Mesenchymal stem cell (in vitro differentiated cells and primary cell): ENCODE measurements around the gene PTCD2. TPM values are rescaled to one million over a fixed set of nuclear protein-coding genes. Genes with fewer than 3 reads are reported as not detected.
A peak's percentile ranks its signal among the peaks of the same experiment; 100 is the strongest.

Source experiments
- DNase-seq: peaks from one replicate; pipeline ENCODE4 v3.0.0-alpha.2; 2013
- H2AFZ ChIP-seq: one replicate; pipeline ENCODE4 v1.6.1; 2013; ENCODE audit warnings: low read depth, mild to moderate bottlenecking, control low read depth, inconsistent platforms, low read length, moderate library complexity
- H2AK5ac ChIP-seq: 2 replicates; pipeline ENCODE4 v1.6.1; 2013; ENCODE audit warnings: low read length, moderate library complexity, mild to moderate bottlenecking, inconsistent platforms; ENCODE audit not compliant: severe bottlenecking
- H2BK120ac ChIP-seq: one replicate; pipeline ENCODE4 v1.6.1; 2013; ENCODE audit warnings: low read depth, mild to moderate bottlenecking, inconsistent platforms, low read length, moderate library complexity
- H2BK12ac ChIP-seq, 2 experiments: one replicate each; pipeline ENCODE4 v1.6.1; 2013; ENCODE audit warnings: inconsistent platforms in 2 of 2, low read length in 2 of 2, mild to moderate bottlenecking in 2 of 2, moderate library complexity in 2 of 2, control low read depth in 1 of 2
- H2BK15ac ChIP-seq: one replicate; pipeline ENCODE4 v1.6.1; 2013; ENCODE audit warnings: mild to moderate bottlenecking, low read depth, inconsistent platforms; ENCODE audit not compliant: poor library complexity, severe bottlenecking
- H2BK5ac ChIP-seq: 2 replicates; pipeline ENCODE4 v1.6.1; 2013; ENCODE audit warnings: low read depth, mild to moderate bottlenecking, low read length, control low read depth, inconsistent platforms; ENCODE audit not compliant: poor library complexity, severe bottlenecking
- H3K14ac ChIP-seq, 2 experiments: one replicate each; pipeline ENCODE4 v1.6.1; 2013; ENCODE audit warnings: inconsistent platforms in 2 of 2, low read length in 2 of 2, control low read depth in 1 of 2, mild to moderate bottlenecking in 1 of 2, moderate library complexity in 1 of 2
- H3K18ac ChIP-seq, 2 experiments: one replicate each; pipeline ENCODE4 v1.6.1; 2013; ENCODE audit warnings: inconsistent platforms in 2 of 2, low read length in 2 of 2, control low read depth in 1 of 2, low read depth in 1 of 2, mild to moderate bottlenecking in 1 of 2
- H3K23ac ChIP-seq, 2 experiments: one replicate each; pipeline ENCODE4 v1.6.1; 2013; ENCODE audit warnings: inconsistent platforms in 2 of 2, low read length in 2 of 2, mild to moderate bottlenecking in 2 of 2, moderate library complexity in 2 of 2, control low read depth in 1 of 2
- H3K27ac ChIP-seq: 2 replicates; pipeline ENCODE4 v1.5.1; 2013; ENCODE audit warnings: mild to moderate bottlenecking, moderate library complexity, low read length, control low read depth, inconsistent platforms; ENCODE audit not compliant: poor library complexity, severe bottlenecking
- H3K27me3 ChIP-seq, 2 experiments: 2 replicates each; pipeline versions ENCODE4 v1.6.1 to v1.7.0; 2013; ENCODE audit warnings: low read length in 2 of 2, mild to moderate bottlenecking in 2 of 2, moderate library complexity in 2 of 2, control low read depth in 1 of 2, inconsistent platforms in 1 of 2; ENCODE audit not compliant: control insufficient read depth in 1 of 2, insufficient read depth in 1 of 2
- H3K36me3 ChIP-seq, 2 experiments: 2 replicates each; pipeline versions ENCODE4 v1.6.1 to v1.7.0; 2013; ENCODE audit warnings: low read length in 2 of 2, control low read depth in 1 of 2, inconsistent platforms in 1 of 2, low read depth in 1 of 2, mild to moderate bottlenecking in 1 of 2; ENCODE audit not compliant: insufficient read depth in 2 of 2, control insufficient read depth in 1 of 2
- H3K4ac ChIP-seq, 2 experiments: one replicate each; pipeline ENCODE4 v1.6.1; 2013; ENCODE audit warnings: inconsistent platforms in 2 of 2, low read length in 2 of 2, mild to moderate bottlenecking in 2 of 2, moderate library complexity in 2 of 2, control low read depth in 1 of 2, low read depth in 1 of 2
- H3K4me1 ChIP-seq: 2 replicates; pipeline ENCODE4 v1.6.1; 2013; ENCODE audit warnings: low read depth, low read length, control low read depth; ENCODE audit not compliant: control insufficient read depth, insufficient read depth
- H3K4me2 ChIP-seq: 2 replicates; pipeline ENCODE4 v1.6.1; 2013; ENCODE audit warnings: low read length, mild to moderate bottlenecking, inconsistent platforms; ENCODE audit not compliant: poor library complexity, severe bottlenecking
- H3K4me3 ChIP-seq, 2 experiments: 2 replicates each; pipeline versions ENCODE4 v1.5.1 to v1.7.0; 2013; ENCODE audit warnings: low read length in 2 of 2, mild to moderate bottlenecking in 2 of 2, control low read depth in 1 of 2, low read depth in 1 of 2; ENCODE audit not compliant: insufficient read depth in 1 of 2
- H3K79me1 ChIP-seq: replicated peaks from 2 replicates; pipeline ENCODE4 v1.6.1; 2013; ENCODE audit warnings: mild to moderate bottlenecking, control low read depth, low read length, inconsistent platforms; ENCODE audit not compliant: poor library complexity, severe bottlenecking
- H3K9ac ChIP-seq: 2 replicates; pipeline ENCODE4 v1.7.0; 2013; ENCODE audit warnings: mild to moderate bottlenecking, low read length, moderate library complexity
- H3K9me3 ChIP-seq: 2 replicates; pipeline ENCODE4 v1.7.0; 2013; ENCODE audit warnings: mild to moderate bottlenecking, low read length; ENCODE audit not compliant: control insufficient read depth
- H4K8ac ChIP-seq: one replicate; pipeline ENCODE4 v1.6.1; 2013; ENCODE audit warnings: inconsistent platforms, mild to moderate bottlenecking, low read length, moderate library complexity
- H4K91ac ChIP-seq: one replicate; pipeline ENCODE4 v1.6.1; 2013; ENCODE audit warnings: mild to moderate bottlenecking, low read length, inconsistent platforms
- WGBS: methylation state at CpG from one replicate; pipeline ENCODE4 v1.1.7; 2013; ENCODE audit warnings: mixed read lengths; 5-methylcytosine and 5-hydroxymethylcytosine counted together
- small RNA-seq: library from polyadenylated mRNA; stranded (forward); fragments of <200 nt; extraction: miRNeasy Mini kit (QIAGEN cat#:217004); gene quantifications from one replicate; pipeline ENCODE3, GENCODE V24; 2013; ENCODE audit warnings: low read depth

The PTCD2 gene

DNA sequence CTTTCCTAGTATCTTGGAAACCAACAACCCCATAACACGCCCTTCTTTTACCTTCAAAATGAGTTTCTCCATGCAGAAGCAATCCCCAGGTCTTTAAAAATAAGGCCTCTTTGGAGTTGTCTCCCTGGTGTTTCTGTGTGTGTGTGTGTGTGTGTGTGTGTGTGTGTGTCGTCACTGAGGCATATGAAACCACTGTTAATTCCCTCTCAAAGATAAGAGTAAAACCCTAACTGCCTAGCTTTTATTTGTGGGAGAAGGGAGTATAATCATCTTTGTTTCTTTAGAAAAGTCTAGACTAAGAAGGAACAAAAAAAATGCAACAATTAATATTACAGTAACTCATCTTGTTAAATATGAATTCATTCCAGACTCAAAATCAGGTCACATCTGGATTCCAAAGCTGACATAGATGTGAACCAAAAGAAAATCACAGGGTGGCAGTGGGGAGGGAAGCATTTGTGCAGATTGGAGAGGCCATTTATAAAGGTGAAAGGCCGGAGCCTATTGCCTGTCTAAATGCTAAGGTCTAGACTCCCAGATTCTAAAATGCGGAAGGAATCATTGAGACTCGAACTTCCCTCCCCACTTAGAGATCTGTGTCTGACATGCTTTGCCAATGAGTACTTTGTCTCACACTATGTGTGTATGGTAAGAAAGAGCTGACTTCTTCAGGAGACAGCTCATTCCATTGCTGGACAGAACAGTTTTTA is 95.6 kb downstream of the PTCD2 start:
- Histone ChIP-seq H2BK12ac (no peak overlapping the region), H3K9ac (no peak overlapping the region), H3K4me1 (peaks cover 1% of the 10 kb centered on the region), H3K36me3 (no peaks in the 10 kb centered on the region), H3K27ac (no peak overlapping the region), H4K91ac (no peak overlapping the region), H2AFZ (no peak overlapping the region), H2BK120ac (no peak overlapping the region), H2AK5ac (no peak overlapping the region), H3K9me3 (no peaks in the 10 kb centered on the region), H3K23ac (no peak overlapping the region), H2BK15ac (no peak overlapping the region), H3K14ac (no peak overlapping the region), H3K4me3 (no peak overlapping the region), H3K27me3 (no peaks in the 10 kb centered on the region), H3K79me1 (no peaks in the 10 kb centered on the region), H3K18ac (no peak overlapping the region), H4K8ac (no peak overlapping the region), H3K4ac (no peak overlapping the region), H2BK5ac (no peak overlapping the region), H3K4me2 (no peak overlapping the region)
- WGBS: 100% methylated on average over 3 of the region's 5 CpGs
- DNase-seq: no peak

DNA sequence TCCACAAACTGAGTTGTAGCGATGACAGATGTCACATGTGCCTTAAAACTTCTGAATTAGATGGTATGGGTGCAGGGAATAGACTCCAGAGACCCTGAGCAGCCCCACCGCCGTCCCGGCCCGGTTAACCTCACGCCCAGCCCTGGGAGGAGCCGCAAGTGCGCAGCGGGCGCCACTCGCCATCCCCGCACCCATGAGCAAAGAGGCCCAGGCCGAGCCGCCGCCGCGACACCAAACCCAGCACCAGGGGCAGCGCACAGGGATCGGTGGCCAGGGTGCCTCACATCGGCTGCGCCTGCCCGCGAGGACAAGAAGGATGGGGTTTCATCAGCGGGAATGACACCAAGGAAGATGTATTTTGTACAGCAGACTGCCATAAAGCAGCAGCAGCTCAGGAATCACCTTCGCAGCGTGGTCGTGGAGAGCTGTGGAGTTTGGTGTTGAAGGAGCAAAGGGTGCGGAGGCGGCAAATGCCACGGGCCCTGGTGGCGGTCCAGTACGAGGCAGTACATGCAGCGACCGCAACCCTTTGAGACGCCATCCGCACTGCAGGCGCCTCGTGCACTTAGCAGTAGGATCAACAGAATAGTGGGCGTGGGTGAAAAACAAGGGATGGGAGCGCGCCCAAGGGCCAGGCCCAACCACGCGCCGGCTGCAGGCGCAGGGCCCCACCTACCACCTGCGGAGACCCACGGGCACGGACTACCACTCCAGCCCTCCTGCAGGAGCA is 97.3 kb downstream of the PTCD2 start:
- no peak overlapping the region for H2BK5ac ChIP-seq
- peaks cover 1% of the 10 kb centered on the region for H3K4me1 ChIP-seq
- H3K9me3 ChIP-seq: no peaks in the 10 kb centered on the region

More for the DNA sequence above, 97.3 kb downstream of the PTCD2 start:
- no peak overlapping the region for H3K23ac ChIP-seq
- no peak for DNase-seq
- H3K36me3 ChIP-seq: no peaks in the 10 kb centered on the region
- H3K4me3 ChIP-seq: no peak overlapping the region
- H4K8ac ChIP-seq: peak overlapping the region; percentile 33
- no peak overlapping the region for H2AK5ac ChIP-seq
- H2BK12ac ChIP-seq: peak overlapping the region in 1 of 2 experiments; percentile 21
- no peak overlapping the region for H2BK15ac ChIP-seq
- no peaks in the 10 kb centered on the region for H3K27me3 ChIP-seq
- H3K79me1 ChIP-seq: no peaks in the 10 kb centered on the region
- H4K91ac ChIP-seq: no peak overlapping the region
- no peak overlapping the region for H3K9ac ChIP-seq
- H3K18ac ChIP-seq: no peak overlapping the region
- no peak overlapping the region for H3K4me2 ChIP-seq
- H3K14ac ChIP-seq: no peak overlapping the region
- no peak overlapping the region for H2BK120ac ChIP-seq
- H3K4ac ChIP-seq: no peak overlapping the region
- 99% methylated on average over 48 of the region's 48 CpGs for WGBS
- no peak overlapping the region for H3K27ac ChIP-seq
- no peak overlapping the region for H2AFZ ChIP-seq

Small RNAs within 50 kb of the gene (small RNA-seq; reads per million reads assigned to genes)
- gene RN7SL153P: not detected
